ENCODE data around the gene LARGE2. TPM values are rescaled to one million over a fixed set of nuclear protein-coding genes. Genes with fewer than 3 reads are reported as not detected.
A peak's percentile ranks its signal among the peaks of the same experiment; 100 is the strongest.
"Not testable (repeated sequence)": the region's sequence is repeated elsewhere in the genome, so short reads cannot be mapped to it uniquely, and the experiment has no call there.

LARGE2 gene
- total RNA-seq, 1 donor from 2014 or later, result not detected

DNA sequence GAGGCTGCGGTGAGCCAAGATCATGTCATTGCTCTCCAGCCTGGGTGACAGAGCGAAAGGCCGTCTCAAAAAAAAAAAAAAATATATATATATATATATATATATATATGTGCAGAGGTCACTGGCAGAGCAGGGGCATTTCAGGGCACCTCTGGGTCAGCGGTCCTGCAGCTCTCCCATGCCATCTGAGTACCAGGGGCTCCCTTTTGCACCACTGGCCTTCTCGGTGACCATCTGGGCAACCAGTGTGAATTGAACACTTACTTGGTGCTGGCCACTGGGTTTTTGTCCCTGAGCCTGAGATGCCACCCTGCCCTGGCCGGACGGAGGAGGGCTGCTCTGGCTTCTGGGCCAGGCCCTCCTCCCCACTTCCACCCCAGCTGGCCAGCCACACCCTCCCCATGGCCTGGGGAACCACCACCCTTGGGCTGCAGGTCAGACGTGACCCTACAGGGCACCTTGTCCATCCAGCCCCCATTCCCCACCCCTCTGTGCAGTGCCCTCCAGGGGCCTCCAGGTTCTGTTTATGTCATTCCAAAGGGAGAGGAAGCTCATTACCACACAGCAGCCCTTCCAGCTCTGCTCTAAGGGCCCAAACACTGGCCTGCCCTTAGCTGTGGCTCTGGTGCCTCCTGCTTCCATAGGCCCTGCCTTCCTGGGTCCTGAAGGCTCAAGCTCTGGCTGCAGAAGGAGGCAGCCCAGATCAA lies 26.8 kb upstream of the LARGE2 start:
- no peak overlapping the region for H3K27ac ChIP-seq (ENCODE audit: low read depth, low read length)
- H3K4me3 ChIP-seq (ENCODE audit: low read length in 3 of 3), result no peak overlapping the region
- peaks cover 17 to 25% (median 25%) of the 10 kb centered on the region in 3 donors for H3K4me1 ChIP-seq (ENCODE audit: control insufficient read depth in 3 of 3, insufficient read depth in 3 of 3, low read length in 3 of 3)
- peaks cover 20 to 27% (median 22%) of the 10 kb centered on the region in 3 donors for H3K27me3 ChIP-seq (ENCODE audit: control insufficient read depth in 3 of 3, insufficient read depth in 3 of 3, low read length in 3 of 3)
- no peaks in the 10 kb centered on the region for H3K9me3 ChIP-seq (ENCODE audit: control insufficient read depth in 3 of 3, low read length in 3 of 3)
- H3K36me3 ChIP-seq (ENCODE audit: control insufficient read depth in 3 of 3, insufficient read depth in 3 of 3, low read length in 3 of 3), result no peaks in the 10 kb centered on the region
- no peak overlapping the region for H3K9ac ChIP-seq (ENCODE audit: low read depth in 1 of 3, low read length in 3 of 3)

DNA sequence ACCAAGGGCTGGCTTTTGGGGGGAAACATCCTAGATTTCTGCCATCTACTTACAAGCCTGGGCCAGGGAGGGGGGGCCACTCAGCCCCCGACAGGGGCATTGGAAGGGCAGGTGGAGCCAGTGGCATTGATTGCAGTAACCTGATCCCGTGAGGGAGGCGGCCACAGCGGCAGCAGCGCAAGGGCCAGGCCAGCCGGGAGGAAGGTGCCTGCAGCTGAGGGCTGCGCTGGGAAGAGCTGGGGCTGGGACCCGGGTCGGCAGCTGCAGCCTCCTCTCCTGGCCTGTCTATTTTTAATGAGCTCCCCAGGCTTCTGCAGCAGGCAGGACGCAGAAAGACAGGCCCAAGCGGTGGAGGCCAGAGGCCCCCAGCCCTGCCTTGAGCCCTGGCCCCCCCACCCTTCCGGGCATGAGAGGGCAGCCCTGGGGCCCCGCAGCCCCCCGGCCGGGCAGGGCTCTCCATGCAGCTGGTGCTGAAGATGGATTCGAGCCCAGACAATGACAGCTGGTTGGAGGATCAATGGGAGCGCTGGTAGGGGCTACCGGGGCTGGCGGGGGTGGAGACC lies 26.0 kb upstream of the LARGE2 start:
- no peaks in the 10 kb centered on the region for H3K9me3 ChIP-seq (ENCODE audit: control insufficient read depth in 3 of 3, low read length in 3 of 3)
- no peak overlapping the region for H3K27ac ChIP-seq (ENCODE audit: low read depth, low read length)
- H3K4me1 ChIP-seq (ENCODE audit: control insufficient read depth in 3 of 3, insufficient read depth in 3 of 3, low read length in 3 of 3), result peaks cover 23 to 30% (median 29%) of the 10 kb centered on the region in 3 donors
- peaks cover 20 to 30% (median 22%) of the 10 kb centered on the region in 3 donors for H3K27me3 ChIP-seq (ENCODE audit: control insufficient read depth in 3 of 3, insufficient read depth in 3 of 3, low read length in 3 of 3)
- H3K36me3 ChIP-seq (ENCODE audit: control insufficient read depth in 3 of 3, insufficient read depth in 3 of 3, low read length in 3 of 3), result no peaks in the 10 kb centered on the region
- H3K4me3 ChIP-seq (ENCODE audit: low read length in 3 of 3), result no peak overlapping the region
- H3K9ac ChIP-seq (ENCODE audit: low read depth in 1 of 3, low read length in 3 of 3), result no peak overlapping the region

DNA sequence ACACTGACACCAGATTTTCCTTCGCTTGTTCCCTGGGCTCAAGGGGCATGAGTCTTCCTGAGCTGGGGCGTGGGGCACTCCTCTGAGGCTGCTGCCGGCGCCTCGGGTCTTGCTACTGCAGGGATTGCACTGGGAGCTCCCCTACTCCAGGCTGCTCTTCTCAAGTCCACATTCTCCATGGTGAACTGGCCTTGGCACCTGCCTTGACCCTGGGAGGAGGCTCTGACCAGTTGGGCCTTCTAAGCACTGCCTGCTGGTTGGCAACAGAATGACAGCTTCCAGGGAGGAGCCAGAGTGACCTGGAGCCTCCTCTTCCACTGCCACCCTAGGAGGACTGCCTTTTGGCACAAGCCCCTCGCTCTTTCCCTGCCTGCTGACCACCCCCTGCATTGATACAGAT lies 24.9 kb upstream of the LARGE2 start:
- Histone ChIP-seq H3K9ac (ENCODE audit: low read depth in 1 of 3, low read length in 3 of 3) (no peak overlapping the region), H3K27ac (ENCODE audit: low read depth, low read length) (no peak overlapping the region)

DNA sequence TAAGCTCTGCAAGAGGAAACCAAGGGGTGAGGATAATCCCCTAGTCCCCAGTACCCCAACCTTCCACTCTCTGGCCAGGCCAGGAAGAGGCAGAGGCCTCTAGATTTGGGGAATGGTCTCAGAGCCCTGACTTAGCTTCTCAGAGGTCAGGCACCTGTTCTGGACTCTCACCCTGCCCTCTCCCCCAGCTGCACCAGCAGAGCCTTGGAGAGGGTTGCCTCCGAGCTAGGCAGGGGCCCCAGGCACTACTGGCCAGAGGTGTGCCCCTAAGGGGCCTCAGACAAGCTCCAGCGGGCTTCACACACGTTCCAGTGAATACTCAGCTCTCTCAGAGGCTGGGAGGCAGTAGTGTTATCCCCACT lies 23.4 kb upstream of the LARGE2 start:
- Histone ChIP-seq H3K4me1 (ENCODE audit: control insufficient read depth in 3 of 3, insufficient read depth in 3 of 3, low read length in 3 of 3) (peaks cover 23 to 30% (median 29%) of the 10 kb centered on the region in 3 donors), H3K27ac (ENCODE audit: low read depth, low read length) (no peak overlapping the region), H3K36me3 (ENCODE audit: control insufficient read depth in 3 of 3, insufficient read depth in 3 of 3, low read length in 3 of 3) (no peaks in the 10 kb centered on the region), H3K9ac (ENCODE audit: low read depth in 1 of 3, low read length in 3 of 3) (peak overlapping the region in 1 of 3 donors; percentile 45), H3K9me3 (ENCODE audit: control insufficient read depth in 3 of 3, low read length in 3 of 3) (no peaks in the 10 kb centered on the region), H3K27me3 (ENCODE audit: control insufficient read depth in 3 of 3, insufficient read depth in 3 of 3, low read length in 3 of 3) (peaks cover 19 to 30% (median 20%) of the 10 kb centered on the region in 3 donors), H3K4me3 (ENCODE audit: low read length in 3 of 3) (peak overlapping the region; percentile 43 to 58 (median 58))

More for the DNA sequence above, 24.9 kb upstream of the LARGE2 start:
- Histone ChIP-seq H3K9me3 (ENCODE audit: control insufficient read depth in 3 of 3, low read length in 3 of 3) (no peaks in the 10 kb centered on the region), H3K36me3 (ENCODE audit: control insufficient read depth in 3 of 3, insufficient read depth in 3 of 3, low read length in 3 of 3) (no peaks in the 10 kb centered on the region), H3K27me3 (ENCODE audit: control insufficient read depth in 3 of 3, insufficient read depth in 3 of 3, low read length in 3 of 3) (peaks cover 20 to 30% (median 22%) of the 10 kb centered on the region in 3 donors), H3K4me1 (ENCODE audit: control insufficient read depth in 3 of 3, insufficient read depth in 3 of 3, low read length in 3 of 3) (peaks cover 23 to 30% (median 29%) of the 10 kb centered on the region in 3 donors), H3K4me3 (ENCODE audit: low read length in 3 of 3) (no peak overlapping the region)

DNA sequence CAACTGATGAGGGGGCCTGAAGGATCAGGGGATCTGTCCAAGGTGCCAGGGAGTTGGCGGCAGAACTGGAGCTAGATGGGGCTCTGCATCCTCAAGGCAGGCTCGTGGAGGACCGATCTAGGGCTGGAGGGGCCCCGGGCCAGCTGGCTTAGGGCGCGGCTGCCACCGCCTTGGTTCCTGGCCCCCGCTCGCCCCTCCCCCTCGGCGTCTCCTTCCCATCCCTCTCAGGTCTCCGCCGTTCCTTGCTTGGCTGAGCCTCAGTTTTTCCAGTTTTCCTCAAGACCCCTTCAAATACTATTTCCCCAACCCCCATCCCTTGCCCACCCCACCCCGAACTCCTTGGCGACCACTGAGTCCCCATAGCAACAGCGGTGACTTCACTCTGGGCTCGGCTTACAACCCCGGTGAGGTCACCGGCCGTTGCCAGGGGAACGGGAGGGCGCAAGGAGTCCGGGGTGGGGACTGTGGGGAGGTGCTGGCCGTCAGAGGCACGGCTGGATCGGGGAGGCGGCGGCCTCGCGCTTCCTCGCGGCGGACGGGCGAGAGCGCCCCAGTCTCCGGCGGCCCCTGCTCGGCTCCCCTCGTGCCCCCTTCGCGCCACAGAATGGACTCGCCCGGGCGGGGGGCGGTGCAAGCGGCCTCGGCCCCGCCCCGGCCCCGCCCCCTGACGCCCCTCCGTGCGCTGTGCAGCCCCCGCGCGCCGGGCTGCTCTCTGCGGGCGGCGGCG lies 22.8 kb upstream of the LARGE2 start:
- H3K9ac ChIP-seq (ENCODE audit: low read depth in 1 of 3, low read length in 3 of 3), result peak overlapping the region in 2 of 3 donors; percentile 25 to 45
- H3K27ac ChIP-seq (ENCODE audit: low read depth, low read length), result no peak overlapping the region
- no peaks in the 10 kb centered on the region for H3K9me3 ChIP-seq (ENCODE audit: control insufficient read depth in 3 of 3, low read length in 3 of 3)
- H3K4me3 ChIP-seq (ENCODE audit: low read length in 3 of 3), result peak overlapping the region; percentile 43 to 58 (median 58)
- peaks cover 19 to 30% (median 20%) of the 10 kb centered on the region in 3 donors for H3K27me3 ChIP-seq (ENCODE audit: control insufficient read depth in 3 of 3, insufficient read depth in 3 of 3, low read length in 3 of 3)
- H3K36me3 ChIP-seq (ENCODE audit: control insufficient read depth in 3 of 3, insufficient read depth in 3 of 3, low read length in 3 of 3), result no peaks in the 10 kb centered on the region
- peaks cover 23 to 30% (median 29%) of the 10 kb centered on the region in 3 donors for H3K4me1 ChIP-seq (ENCODE audit: control insufficient read depth in 3 of 3, insufficient read depth in 3 of 3, low read length in 3 of 3)

DNA sequence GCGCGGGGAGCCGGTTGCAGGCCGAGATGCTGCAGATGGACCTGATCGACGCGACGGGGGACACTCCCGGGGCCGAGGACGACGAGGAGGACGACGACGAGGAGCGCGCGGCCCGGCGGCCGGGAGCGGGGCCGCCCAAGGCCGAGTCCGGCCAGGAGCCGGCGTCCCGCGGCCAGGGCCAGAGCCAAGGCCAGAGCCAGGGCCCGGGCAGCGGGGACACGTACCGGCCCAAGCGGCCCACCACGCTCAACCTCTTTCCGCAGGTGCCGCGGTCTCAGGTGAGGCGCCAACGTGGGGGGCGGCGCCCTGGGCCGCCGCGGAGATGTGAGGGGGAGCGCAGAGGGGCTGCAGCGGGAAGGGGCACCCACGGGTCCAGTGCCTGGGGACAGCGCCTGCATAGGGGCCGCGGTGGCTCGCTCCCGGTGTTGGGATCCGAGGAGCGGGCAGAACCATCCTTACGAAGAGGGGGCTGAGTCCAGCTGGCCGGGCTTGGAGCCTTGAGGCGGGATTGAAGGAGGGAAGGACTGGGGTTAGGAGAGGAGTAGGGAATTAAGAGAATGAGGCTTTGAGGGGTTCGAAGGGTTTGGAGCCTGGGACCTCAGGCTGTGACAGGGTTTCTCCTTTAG lies 22.2 kb upstream of the LARGE2 start:
- H3K27ac ChIP-seq (ENCODE audit: low read depth, low read length); H3K36me3 ChIP-seq (ENCODE audit: control insufficient read depth in 3 of 3, insufficient read depth in 3 of 3, low read length in 3 of 3); H3K9me3 ChIP-seq (ENCODE audit: control insufficient read depth in 3 of 3, low read length in 3 of 3): not testable (repeated sequence)
- Histone ChIP-seq H3K9ac (ENCODE audit: low read depth in 1 of 3, low read length in 3 of 3) (peak overlapping the region in 2 of 3 donors; percentile 50 to 51), H3K4me3 (ENCODE audit: low read length in 3 of 3) (peak overlapping the region; percentile 54 to 60 (median 54)), H3K4me1 (ENCODE audit: control insufficient read depth in 3 of 3, insufficient read depth in 3 of 3, low read length in 3 of 3) (peaks cover 23 to 30% (median 29%) of the 10 kb centered on the region in 3 donors), H3K27me3 (ENCODE audit: control insufficient read depth in 3 of 3, insufficient read depth in 3 of 3, low read length in 3 of 3) (peaks cover 19 to 30% (median 20%) of the 10 kb centered on the region in 3 donors)

DNA sequence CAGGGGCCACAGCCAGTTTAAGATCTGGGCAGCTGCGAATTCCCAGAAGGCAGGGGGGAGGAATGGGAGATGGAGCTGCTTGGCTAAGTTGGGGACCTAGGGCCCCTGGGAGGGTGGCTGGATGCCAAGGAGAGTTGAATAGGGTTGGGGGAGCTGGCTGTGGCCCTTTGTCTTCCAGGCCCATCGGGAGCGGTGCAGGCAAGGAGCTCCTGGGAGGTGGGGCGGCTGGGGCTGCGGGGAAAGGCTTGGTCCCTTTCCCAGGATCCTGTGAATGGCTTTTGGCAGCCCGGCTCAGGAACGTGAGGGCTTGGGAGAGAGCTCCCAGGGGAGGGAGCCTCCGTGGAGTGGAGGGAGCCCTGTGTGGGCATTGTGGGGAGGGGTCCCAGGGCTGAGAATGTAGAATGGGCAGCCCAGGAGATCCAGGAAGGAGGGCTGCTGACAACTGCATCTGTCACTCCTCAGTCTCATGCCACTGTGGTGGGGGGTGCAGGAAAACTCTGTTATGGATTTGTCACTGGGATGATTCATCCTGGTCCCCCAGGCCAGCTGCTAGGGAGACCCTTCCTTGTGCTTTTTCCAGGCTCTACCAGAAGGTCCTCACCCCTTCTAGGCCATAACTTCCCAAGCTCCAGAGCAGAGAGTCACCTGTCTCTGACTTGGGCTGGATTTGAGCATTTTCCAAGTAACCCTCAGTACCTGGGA lies 21.4 kb upstream of the LARGE2 start:
- Histone ChIP-seq H3K9ac (ENCODE audit: low read depth in 1 of 3, low read length in 3 of 3) (peak overlapping the region in 1 of 3 donors; percentile 50), H3K9me3 (ENCODE audit: control insufficient read depth in 3 of 3, low read length in 3 of 3) (no peaks in the 10 kb centered on the region), H3K4me1 (ENCODE audit: control insufficient read depth in 3 of 3, insufficient read depth in 3 of 3, low read length in 3 of 3) (peaks cover 22 to 29% (median 25%) of the 10 kb centered on the region in 3 donors), H3K27ac (ENCODE audit: low read depth, low read length) (no peak overlapping the region), H3K4me3 (ENCODE audit: low read length in 3 of 3) (peak overlapping the region; percentile 54 to 60 (median 54)), H3K36me3 (ENCODE audit: control insufficient read depth in 3 of 3, insufficient read depth in 3 of 3, low read length in 3 of 3) (no peaks in the 10 kb centered on the region), H3K27me3 (ENCODE audit: control insufficient read depth in 3 of 3, insufficient read depth in 3 of 3, low read length in 3 of 3) (peaks cover 19 to 29% (median 20%) of the 10 kb centered on the region in 3 donors)

DNA sequence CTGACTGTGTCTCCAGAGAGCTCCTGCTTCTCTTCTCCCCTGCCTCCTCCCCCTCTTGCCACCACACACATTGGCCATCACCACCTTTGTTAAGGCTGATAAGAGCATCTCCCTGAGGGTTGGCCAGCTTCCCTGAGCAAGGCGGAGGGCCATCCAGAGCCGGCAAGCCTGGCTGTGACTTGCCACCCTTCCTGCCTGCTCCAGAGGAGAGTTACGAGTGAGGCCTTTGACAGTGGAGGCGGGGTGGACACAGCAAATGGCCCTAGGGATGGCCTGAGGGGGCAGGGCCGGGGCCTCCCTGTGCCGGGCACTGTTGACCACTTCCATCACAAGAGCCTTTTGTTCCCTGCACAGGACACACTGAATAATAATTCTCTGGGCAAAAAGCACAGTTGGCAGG lies 20.8 kb upstream of the LARGE2 start:
- Histone ChIP-seq H3K4me1 (ENCODE audit: control insufficient read depth in 3 of 3, insufficient read depth in 3 of 3, low read length in 3 of 3) (peaks cover 17 to 23% (median 20%) of the 10 kb centered on the region in 3 donors), H3K27me3 (ENCODE audit: control insufficient read depth in 3 of 3, insufficient read depth in 3 of 3, low read length in 3 of 3) (peaks cover 19 to 28% (median 20%) of the 10 kb centered on the region in 3 donors), H3K27ac (ENCODE audit: low read depth, low read length) (no peak overlapping the region), H3K9me3 (ENCODE audit: control insufficient read depth in 3 of 3, low read length in 3 of 3) (no peaks in the 10 kb centered on the region), H3K36me3 (ENCODE audit: control insufficient read depth in 3 of 3, insufficient read depth in 3 of 3, low read length in 3 of 3) (no peaks in the 10 kb centered on the region), H3K4me3 (ENCODE audit: low read length in 3 of 3) (no peak overlapping the region), H3K9ac (ENCODE audit: low read depth in 1 of 3, low read length in 3 of 3) (no peak overlapping the region)

All from skeletal muscle tissue (tissue), 4 donors.